Osteoblast (primary cell): ENCODE results near the gene CCDC177. TPM values are rescaled to one million over a fixed set of nuclear protein-coding genes. Genes with fewer than 3 reads are reported as not detected.

ENCODE experiments used
- DNase-seq: peaks from one replicate; pipeline ENCODE4 v3.0.0; 2011; ENCODE audit warnings: low spot score, mixed read lengths; ENCODE audit not compliant: insufficient read length; ENCODE audit errors: missing footprints
- H2AFZ ChIP-seq: 2 replicates; pipeline ENCODE4 v1.6.0; 2011; ENCODE audit warnings: mild to moderate bottlenecking, low read length
- H3K27ac ChIP-seq: 2 replicates; pipeline ENCODE4 v1.5.1; 2011; ENCODE audit warnings: mild to moderate bottlenecking, low read depth, low read length, moderate library complexity
- H3K27me3 ChIP-seq: 2 replicates; pipeline ENCODE4 v1.6.0; 2012; ENCODE audit warnings: mild to moderate bottlenecking, control low read depth, inconsistent platforms, low read length, moderate library complexity; ENCODE audit not compliant: insufficient read depth
- H3K36me3 ChIP-seq: 2 replicates; pipeline ENCODE4 v1.5.1; 2011; ENCODE audit warnings: mild to moderate bottlenecking, low read length, control low read depth, moderate library complexity; ENCODE audit not compliant: insufficient read depth
- H3K4me1 ChIP-seq: 2 replicates; pipeline ENCODE4 v1.5.1; 2011; ENCODE audit warnings: mild to moderate bottlenecking, low read length, control low read depth, moderate library complexity; ENCODE audit not compliant: insufficient read depth
- H3K4me2 ChIP-seq: 2 replicates; pipeline ENCODE4 v1.6.0; 2011; ENCODE audit warnings: mild to moderate bottlenecking, low read length; ENCODE audit not compliant: insufficient read depth
- H3K4me3 ChIP-seq: fragments of 200-600 bp; sonication (generic); 3 replicates; pipeline ENCODE4 v1.5.1; 2012; ENCODE audit warnings: mild to moderate bottlenecking, low read length, inconsistent platforms; ENCODE audit not compliant: insufficient read depth
- H3K79me2 ChIP-seq: 2 replicates; pipeline ENCODE4 v1.6.0; 2012; ENCODE audit warnings: mild to moderate bottlenecking, low read length, control low read depth, inconsistent platforms; ENCODE audit not compliant: insufficient read depth
- H3K9me3 ChIP-seq: 2 replicates; pipeline ENCODE4 v1.5.1; 2011; ENCODE audit warnings: low read depth, low read length, control low read depth
- H4K20me1 ChIP-seq: 2 replicates; pipeline ENCODE4 v1.6.0; 2012; ENCODE audit warnings: mild to moderate bottlenecking, low read length, control low read depth; ENCODE audit not compliant: insufficient read depth
- total RNA-seq: library from RNA; depleted of rRNA; stranded (reverse); fragments of >200 nt; gene quantifications from 2 replicates; pipeline ENCODE4 v1.2.3, GENCODE V29; 2012
- TF ChIP-seq, protein P1 (sequence below): IDR thresholded peaks from 2 replicates; pipeline ENCODE4 v1.5.1; 2011; ENCODE audit warnings: mild to moderate bottlenecking, low read depth, low read length, moderate library complexity; ENCODE audit errors: extremely low read depth

CCDC177 gene
- total RNA-seq, 1 donor: not detected

DNA sequence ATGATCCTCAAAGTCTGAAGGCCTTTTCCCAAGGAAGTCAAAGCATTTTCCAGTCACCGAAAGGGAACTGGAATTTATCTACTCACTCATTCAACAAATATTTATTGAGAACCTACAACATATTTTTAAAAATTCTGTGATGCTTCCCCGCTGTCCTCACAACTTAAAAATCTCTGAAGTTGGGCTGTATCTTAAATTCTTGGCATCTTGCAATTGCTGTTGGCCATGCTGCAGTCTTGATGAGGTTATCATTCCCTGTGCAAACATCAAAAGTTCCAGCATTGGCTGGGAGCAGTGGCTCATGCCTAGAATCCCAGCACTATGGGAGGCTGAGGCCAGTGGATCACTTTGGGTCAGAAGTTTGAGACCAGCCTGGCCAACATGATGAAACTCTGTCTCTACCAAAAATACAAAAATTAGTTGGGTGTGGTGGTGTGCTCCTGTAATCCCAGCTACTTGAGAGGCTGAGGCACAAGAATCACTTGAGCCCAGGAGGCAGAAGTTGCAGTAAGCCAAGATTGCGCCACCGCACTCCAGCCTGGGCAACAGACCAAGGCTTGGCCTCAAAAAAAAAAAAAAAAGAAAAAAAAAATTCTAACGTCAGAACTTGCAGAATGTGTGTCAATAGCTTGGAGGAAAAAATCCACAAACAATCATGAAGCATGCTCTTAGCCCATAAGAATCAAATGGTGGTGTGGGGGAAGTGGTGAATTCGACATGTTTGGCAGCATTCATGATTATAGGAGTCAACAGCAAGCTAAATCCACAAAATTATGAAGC lies 34.9 kb downstream of the CCDC177 start:
- TF ChIP-seq, protein P1, sequence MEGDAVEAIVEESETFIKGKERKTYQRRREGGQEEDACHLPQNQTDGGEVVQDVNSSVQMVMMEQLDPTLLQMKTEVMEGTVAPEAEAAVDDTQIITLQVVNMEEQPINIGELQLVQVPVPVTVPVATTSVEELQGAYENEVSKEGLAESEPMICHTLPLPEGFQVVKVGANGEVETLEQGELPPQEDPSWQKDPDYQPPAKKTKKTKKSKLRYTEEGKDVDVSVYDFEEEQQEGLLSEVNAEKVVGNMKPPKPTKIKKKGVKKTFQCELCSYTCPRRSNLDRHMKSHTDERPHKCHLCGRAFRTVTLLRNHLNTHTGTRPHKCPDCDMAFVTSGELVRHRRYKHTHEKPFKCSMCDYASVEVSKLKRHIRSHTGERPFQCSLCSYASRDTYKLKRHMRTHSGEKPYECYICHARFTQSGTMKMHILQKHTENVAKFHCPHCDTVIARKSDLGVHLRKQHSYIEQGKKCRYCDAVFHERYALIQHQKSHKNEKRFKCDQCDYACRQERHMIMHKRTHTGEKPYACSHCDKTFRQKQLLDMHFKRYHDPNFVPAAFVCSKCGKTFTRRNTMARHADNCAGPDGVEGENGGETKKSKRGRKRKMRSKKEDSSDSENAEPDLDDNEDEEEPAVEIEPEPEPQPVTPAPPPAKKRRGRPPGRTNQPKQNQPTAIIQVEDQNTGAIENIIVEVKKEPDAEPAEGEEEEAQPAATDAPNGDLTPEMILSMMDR: no peak
- no peak for DNase-seq

DNA sequence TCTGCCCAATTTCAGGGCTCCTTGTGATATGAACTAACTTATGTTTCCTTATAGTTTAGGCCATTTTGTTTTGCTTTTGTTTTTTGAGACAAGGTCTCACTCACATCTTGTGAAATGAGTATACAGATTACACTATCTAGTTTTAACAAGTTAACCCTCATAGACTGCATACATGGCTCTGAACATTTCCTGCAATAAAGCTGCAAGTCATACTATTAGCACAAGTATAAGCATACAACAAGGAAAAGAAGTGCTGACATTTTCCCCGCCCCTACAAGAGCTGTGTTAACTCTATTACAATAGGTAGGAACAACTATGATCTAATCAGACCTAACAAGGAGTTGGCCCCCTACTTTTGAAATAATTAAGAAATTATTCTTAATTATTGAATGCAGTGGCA lies 35.9 kb downstream of the CCDC177 start:
- Histone ChIP-seq H3K36me3 (no peaks in the 10 kb centered on the region), H3K79me2 (no peaks in the 10 kb centered on the region), H3K4me2 (no peak overlapping the region), H2AFZ (no peak overlapping the region), H3K27me3 (peaks cover 8% of the 10 kb centered on the region), H3K27ac (no peak overlapping the region), H3K9me3 (no peaks in the 10 kb centered on the region), H3K4me3 (no peak overlapping the region), H3K4me1 (peaks cover under 1% of the 10 kb centered on the region), H4K20me1 (no peaks in the 10 kb centered on the region)
- DNase-seq: no peak
- TF ChIP-seq, protein P1: no peak

More for the DNA sequence above, 34.9 kb downstream of the CCDC177 start:
- peaks cover 4% of the 10 kb centered on the region for H3K4me1 ChIP-seq
- no peak overlapping the region for H3K27ac ChIP-seq
- peak overlapping the region; percentile 27 for H3K4me2 ChIP-seq
- H2AFZ ChIP-seq: no peak overlapping the region
- H3K27me3 ChIP-seq: peaks cover 8% of the 10 kb centered on the region
- H4K20me1 ChIP-seq: no peaks in the 10 kb centered on the region
- no peaks in the 10 kb centered on the region for H3K9me3 ChIP-seq
- no peaks in the 10 kb centered on the region for H3K36me3 ChIP-seq
- no peaks in the 10 kb centered on the region for H3K79me2 ChIP-seq
- H3K4me3 ChIP-seq: no peak overlapping the region

DNA sequence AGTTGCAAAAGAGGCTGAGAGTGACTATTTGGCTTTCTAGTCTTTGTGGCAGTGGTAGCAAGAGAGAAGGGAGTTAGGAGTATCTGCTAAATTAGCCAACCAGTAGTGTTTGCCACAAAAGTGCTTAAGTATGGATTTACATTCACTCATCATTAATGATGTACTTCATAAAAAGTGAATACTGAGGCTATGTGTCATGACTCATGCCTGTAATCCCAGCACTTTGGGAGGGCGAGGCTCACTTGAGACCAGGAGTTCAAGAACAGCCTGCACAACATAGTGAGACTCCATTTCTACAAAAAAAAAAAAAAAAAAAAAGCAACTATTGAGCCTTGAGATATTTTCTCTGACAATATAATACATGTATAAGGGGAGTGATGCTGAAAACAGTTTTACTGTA lies 36.8 kb downstream of the CCDC177 start:
- no peak overlapping the region for H3K4me3 ChIP-seq
- H3K9me3 ChIP-seq: no peaks in the 10 kb centered on the region
- H4K20me1 ChIP-seq: no peaks in the 10 kb centered on the region
- no peak overlapping the region for H3K27ac ChIP-seq
- H3K4me1 ChIP-seq: no peaks in the 10 kb centered on the region
- no peaks in the 10 kb centered on the region for H3K79me2 ChIP-seq
- no peak for DNase-seq
- no peak overlapping the region for H3K4me2 ChIP-seq
- no peak overlapping the region for H2AFZ ChIP-seq
- peaks cover 10% of the 10 kb centered on the region for H3K27me3 ChIP-seq
- TF ChIP-seq, protein P1: no peak
- H3K36me3 ChIP-seq: no peaks in the 10 kb centered on the region

DNA sequence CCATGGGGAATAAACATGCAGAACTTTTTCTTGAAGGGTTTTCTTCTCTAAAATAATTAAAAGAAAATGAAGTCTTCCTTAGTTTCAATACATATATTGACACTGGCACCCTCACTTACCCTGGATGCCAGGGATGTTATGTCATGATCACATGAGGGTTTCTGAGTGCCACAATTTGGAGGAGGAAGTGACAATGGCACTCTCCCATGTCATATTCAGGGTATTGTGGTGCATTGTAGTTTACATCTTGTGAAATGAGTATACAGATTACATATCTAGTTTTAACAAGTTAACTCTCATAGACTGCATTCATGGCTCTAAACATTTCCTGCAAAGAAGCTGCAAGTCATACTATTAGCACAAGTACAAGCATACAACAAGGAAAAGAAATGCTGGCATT lies 37.7 kb downstream of the CCDC177 start:
- H3K4me1 ChIP-seq: no peaks in the 10 kb centered on the region
- TF ChIP-seq, protein P1: no peak

More for the DNA sequence above, 37.7 kb downstream of the CCDC177 start:
- Histone ChIP-seq H3K79me2 (no peaks in the 10 kb centered on the region), H3K27ac (no peak overlapping the region), H4K20me1 (no peaks in the 10 kb centered on the region), H3K27me3 (peaks cover 10% of the 10 kb centered on the region), H3K4me2 (no peak overlapping the region), H3K36me3 (no peaks in the 10 kb centered on the region), H3K4me3 (no peak overlapping the region), H3K9me3 (no peaks in the 10 kb centered on the region), H2AFZ (no peak overlapping the region)
- no peak for DNase-seq
